UCSD-AML1 (cell line): Measurements from ENCODE around the gene PUM1.

Experiments
- DNase-seq: peaks from one replicate; lab custom pipeline; 2025; ENCODE audit not compliant: unreplicated experiment; lab: John Stamatoyannopoulos, UW

The PUM1 gene

DNA sequence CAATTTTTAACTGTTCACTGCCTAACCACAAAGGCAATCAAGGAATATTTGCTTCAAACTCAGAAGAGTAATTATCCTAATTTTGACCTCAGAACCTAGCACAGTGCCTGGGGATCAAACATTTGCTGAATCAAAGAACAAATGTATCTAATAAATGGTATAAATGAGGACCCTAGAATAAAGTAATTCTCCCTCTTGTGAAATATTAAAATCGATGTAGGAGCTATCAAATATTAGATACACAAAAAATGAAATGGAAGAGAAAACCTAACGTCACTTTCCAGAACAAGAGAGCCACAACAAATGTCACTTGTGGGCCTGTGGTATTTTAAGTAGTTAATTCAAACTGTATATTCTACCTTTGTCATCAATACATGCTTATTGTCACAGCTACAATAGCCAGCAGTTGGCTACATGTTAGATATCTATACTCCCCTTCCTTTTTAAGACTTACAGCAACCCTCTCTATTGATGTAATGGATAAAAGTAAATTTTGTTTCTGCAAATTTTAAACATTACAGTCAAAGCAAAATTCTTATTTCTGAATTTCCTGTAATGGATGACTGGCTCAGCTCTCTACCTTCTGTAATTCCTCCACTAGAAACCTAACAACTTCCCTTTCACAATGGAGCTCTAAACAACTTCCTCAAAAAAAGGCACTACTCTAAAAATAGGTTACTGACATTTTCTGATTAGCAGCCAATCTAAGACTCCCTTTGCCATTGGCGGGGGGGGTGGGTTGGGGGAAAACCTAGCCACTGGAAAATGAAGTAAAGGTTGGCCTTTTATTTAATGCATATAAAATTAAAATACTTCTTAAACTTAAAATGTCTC is 37.6 kb downstream of the PUM1 start:
- DNase-seq = peak; percentile 20

DNA sequence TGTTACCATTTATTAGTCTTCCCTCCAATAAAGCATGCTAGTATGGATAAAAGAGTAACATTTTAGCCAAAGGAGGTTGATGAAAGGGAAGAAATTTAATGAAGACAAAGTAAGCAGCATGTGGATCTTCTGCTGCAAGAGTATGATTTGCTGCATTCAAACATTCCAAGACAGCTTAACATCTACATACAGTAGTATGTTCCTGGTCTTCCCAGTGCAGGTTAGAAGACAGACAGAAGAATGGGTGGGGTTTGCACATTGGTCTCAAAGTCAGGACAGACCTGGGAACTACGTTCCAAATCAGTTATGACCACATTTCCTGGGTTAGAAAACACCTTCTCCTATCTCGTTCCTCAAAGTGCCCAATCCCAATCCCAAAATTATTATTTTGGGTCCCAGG is 43.3 kb downstream of the PUM1 start:
- no peak for DNase-seq

DNA sequence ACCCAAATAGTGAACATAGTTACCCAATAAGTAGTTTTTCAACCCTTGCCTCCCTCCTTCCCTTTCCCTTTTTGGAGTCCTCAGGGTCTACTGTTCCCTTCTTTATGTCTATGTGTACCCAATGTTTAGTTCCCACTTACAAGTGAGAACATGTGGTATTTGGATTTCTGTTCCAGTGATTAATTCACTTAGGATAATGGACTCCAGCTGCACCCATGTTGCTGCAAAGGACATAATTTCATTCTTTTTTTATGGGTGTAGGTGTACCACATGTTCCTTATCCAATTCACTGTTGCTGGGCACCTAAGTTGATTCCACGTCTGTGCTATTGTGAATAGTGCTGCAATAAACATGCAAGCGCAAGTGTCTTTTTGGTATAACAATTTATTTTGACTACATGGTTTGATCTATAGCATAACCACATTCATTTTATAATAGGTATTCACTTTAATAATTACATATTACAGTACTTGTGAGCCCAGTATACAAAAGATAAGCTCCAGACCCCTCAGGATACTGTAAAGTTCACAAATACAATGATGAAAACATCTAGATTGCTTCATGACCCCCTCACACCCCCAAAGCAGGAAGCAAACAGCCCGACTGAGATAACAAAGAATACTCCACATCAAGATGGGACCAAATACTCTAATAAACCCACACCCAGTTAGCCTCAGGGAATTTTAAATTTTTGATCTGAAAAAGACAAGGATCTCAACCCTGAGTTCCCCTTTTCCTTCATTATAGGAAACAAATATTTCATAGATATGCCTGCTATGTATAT is 45.3 kb downstream of the PUM1 start:
- DNase-seq = no peak

DNA sequence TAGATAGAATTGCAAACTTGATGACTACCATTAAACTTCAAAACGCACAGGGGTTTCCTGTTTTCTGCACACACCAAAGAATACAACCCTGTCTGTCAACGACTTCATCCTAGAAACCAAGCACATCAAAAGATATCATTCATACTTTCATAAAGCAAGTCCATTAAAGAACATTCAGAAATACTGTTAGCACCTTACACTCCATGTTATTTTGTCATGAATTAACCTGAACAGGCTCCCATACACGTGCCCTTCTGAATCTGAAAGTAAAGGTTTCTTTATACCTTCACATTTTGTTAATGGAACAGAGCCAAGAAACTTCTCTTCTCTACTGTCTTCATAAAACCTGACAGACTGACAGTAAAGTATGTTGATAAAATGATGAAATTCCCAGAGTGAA is 46.1 kb downstream of the PUM1 start:
- no peak for DNase-seq

DNA sequence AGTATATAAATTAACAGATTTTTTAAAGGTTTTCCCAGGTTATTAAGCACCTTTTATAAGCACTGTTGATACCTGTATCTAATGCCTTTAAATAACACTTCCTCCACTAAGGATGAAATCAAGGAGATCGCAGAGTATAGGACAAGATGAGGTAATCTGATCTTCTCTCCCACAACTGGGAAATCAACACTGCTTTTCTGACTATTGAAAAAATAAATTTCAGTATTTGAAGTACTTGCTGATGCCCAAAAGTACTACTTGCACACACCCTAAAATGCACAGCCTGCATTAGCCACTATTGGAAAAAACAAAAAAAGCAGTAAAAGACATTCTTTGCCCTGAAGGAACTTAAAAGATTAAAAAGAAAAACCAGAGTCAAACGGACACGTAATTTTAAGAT is 48.6 kb downstream of the PUM1 start:
- no peak for DNase-seq

DNA sequence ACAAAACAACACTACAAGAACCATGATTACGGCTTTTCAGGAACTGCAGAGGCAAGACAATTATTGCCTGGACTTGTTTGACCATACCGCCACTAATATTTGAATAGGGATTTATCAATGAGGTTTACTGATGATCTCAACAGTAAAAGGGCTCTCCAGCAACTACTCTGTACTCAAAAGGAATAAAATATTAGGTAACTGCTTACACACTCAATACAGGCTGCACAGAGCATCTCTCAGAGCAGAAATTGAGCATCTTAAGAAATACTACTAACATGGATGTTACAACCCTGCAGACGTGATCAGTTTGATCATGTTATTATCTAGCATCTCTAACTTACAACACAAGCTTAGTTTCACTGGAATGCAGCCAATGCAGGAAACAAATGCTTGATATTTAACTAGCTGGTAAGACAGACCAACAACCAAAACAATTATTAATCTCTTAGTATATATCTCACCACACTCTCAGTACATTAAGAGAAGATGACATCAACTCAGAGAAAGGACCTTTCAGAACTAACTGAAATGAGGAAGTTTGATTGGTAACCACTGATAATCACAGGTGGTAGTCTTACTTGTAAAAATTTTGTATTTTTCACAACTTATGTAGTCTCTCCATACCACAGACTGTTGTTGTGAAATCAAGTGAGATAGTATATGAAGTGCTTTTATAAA is 52.2 kb downstream of the PUM1 start:
- DNase-seq = no peak

DNA sequence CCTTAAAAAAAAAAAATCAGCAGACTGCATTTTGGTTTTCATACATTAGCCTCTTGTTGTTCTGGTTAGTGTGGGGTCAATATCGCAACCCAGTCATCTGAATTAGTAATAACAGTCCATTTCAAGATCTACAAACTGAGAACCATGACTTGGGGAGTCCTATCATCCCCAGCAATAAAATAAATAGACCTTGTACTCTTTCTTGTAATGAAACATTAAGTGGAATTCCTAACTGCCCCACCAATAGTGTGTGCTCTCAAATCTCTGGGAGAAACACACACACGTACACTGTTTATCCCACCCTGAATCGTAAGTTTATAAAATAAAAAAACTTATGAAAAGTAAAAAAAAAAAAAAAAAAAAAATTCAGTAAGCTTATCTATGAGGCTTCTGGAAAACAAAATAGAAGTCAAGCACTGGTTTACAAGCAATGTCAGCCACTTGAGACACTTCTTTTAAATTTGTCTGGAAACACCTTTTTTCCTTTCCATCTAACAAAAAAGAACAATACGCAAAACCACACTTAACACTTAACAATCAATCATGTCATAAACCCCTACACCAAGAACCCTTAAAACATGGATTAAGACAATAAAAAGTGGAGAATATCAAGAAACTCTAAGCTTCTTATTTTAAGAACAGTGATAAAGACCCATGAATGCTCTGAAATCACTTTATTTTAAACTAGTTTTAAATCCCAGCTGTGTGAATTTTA is 53.1 kb downstream of the PUM1 start:
- no peak for DNase-seq

DNA sequence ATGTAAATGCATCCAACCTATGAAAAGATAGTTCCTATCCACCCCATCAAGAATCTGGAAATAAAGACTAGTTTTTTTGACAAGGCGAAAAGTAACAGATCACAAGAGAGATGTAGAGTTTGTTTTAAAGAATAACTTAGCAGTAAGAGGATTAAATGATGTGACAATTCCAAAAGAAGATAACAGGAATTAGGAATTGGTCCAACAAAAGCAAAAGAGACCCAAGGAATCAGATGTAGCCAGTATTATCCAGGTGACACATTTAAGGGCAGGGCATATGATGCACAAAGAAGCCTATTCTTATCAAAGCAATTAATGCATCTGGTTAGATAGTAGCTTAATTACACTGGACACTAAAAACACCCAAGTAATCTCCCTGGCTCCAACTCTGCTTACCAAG is 53.8 kb downstream of the PUM1 start:
- no peak for DNase-seq

DNA sequence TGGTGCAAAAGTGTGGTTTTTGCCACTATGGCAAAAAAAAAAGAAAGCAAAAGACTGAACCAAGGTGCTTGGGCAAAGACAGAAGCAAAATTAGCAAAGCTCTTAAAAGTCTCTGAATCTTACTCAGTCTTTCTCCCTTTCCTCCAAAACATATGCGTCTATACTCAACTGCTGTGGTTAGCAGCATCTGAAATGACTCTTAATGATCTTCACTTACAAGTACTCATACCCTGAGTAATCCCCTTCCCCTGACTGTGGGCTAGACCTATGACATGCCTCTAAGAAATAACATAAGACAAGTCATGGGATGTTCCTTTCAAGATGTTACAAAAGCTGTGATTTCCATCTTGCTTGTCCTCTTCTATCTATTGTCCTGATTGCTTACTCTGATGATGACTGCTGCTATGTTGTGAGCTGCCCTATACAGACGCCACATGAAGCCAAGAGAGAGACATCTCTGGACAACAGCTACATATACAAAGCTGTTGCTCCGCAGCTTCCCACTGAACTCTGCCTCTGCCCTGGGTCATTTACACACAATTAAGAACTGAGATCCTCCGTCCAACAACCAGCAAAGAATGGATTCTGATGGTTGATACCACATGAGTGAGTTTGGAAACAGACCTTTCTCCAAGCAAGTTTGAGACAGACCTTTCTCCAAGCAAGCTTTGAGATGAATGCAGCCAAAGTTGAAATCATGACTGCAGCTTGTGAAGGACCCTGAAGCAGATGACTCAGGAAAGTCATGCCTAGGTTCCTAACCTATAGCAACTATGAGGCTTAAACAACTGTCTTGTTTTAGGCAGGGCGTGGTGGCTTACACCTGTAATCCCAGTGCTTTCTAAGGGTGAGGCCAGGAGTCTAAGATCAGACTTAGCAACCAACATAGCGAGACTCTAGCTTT is 55.2 kb downstream of the PUM1 start:
- DNase-seq = no peak

DNA sequence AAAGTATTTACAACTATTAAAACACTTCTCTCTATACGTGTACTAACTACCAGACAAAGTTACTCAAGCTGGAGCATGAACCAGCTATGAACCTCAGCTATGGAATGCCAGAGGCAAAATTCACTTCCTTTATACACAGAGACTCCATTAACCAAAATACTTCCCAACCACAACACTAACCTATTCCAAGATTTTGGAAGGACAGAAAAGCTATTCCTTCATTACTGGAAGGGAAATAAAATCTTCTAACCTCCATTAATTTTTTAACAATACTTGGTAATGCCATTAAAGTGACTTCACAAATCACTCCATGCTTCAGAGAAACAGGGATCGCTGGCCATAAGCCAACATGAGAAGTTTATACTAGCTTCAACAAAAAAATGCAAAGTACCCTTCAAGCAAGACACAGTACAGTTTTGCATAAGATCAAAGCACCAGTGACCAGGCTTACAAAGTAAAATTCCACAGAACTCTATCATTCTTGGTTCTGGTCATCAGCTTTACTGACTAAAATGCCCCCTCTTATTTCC is 58.0 kb downstream of the PUM1 start:
- DNase-seq = no peak

DNA sequence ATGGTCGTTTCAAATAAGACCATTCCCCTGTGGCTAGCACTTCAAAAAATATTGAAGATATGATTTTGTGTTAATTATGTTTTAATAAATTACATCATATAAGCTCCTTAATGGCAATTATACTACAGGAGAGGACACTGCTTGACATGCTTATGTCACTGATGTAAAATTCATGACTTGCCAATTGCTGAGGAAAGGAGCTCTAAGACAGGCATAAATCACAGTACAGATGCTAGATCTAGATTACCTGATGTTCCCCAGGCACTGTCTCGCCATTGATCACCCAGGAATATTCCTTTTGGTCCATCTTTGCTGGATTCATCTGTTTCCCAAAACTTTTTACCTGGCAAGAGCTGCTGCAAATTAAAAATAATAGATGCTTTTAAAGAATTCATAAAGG is 58.8 kb downstream of the PUM1 start:
- DNase-seq = no peak

DNA sequence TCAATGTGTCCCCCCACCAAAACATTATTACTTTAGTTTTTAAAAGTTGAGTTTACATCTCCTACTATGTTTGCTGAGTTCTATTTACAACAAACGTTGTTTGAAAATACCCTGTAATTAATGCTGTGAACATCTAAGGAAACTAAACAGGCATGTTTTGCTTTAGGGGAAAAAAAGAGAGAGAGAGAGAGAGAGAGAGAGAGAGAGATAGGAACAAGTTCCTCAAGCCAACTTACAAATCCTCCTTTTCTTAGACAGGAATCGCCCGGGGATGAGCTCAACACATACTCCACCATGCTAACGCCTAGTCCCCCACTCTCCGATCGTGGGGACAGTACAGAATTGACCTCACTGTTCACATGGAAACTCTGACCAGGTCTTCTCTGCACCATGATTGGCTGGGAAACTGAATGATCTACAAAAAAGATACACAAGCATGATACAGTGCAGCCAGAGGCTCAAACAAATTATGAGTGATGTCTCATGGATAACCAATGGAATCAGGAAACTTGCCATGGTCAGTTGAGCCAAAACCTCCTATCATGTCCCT is 59.8 kb downstream of the PUM1 start:
- no peak for DNase-seq

DNA sequence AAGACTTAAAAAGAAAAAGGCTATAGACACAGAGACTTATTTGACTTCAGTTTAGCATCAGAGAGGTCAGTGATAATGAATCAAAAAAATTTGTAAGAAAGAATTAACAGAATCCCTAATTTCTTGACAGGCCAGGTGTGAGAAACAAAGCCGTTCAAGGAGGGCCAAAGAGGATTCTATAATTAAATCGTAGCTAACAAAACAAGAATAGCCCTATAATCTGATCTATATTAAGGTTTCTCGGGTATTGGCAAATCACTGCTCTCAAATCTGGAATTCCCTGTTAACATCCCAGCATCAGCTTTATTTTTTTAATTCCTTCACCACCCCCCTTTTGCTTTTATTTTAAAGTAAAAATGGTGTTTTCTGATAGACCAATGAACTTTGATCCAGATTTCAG is 60.3 kb downstream of the PUM1 start:
- DNase-seq = no peak

DNA sequence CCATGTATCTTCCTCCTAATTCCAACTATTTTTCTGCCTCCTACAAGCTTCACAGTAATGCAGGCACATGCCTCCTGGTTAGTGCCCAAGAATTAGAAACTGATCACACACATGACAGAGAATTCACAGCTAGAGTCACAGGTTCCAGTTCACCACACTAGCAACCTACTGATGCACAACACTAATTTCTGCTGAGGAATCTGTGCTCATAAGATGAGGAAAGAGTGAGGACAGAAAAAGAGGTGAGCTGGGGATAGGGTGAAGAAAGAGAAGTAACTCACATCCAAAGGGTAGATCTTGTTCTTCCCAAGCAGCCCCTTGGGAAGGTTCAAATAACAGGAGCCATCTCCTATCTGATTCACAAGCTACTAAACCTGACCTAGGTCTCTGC is 61.3 kb downstream of the PUM1 start:
- no peak for DNase-seq

DNA sequence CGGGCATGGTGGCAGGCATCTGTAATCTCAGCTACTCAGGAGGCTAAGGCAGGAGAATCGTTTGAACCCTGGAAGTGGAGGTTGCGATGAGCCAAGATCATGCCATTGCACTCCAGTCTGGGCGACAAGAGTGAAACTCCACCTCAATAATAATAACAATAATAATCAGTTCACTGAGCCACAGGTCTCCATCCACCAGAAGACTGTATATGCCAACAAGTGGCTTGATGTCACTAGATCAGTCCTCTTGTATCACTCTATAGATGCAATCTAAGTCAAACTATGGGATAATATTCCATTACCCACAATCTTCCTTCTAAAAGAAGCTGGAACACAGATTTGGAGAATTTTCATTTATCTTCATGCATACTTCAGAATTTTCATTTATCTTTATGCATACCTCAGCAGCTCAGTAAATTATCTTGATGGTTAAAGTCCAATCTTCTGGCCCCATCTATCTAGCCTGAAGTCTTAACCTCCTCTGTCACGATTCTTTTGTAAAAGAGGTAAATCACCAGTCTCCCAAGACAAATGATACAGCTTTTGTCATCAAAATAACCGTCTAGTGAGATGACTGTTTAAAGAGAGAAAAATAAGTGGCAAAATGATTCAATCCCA is 61.8 kb downstream of the PUM1 start:
- no peak for DNase-seq

DNA sequence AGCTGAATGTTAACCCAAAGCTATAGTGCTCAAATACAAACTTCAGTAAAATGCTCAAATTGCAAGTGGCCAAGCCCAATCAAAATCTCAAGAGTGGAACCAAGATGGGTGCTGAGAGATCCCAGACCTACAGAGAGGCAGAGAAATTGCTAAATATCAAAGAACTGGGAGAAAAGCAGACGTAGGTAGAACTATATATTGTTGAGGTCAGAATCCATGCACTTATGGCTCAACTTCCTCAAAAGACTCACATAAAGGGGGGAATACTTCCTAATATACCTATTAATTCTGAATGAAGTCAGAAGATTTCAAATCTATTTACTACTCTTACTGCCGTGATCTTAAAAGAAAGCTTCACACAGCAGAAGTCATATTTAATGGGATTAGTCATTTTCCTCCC is 65.2 kb downstream of the PUM1 start:
- no peak for DNase-seq

DNA sequence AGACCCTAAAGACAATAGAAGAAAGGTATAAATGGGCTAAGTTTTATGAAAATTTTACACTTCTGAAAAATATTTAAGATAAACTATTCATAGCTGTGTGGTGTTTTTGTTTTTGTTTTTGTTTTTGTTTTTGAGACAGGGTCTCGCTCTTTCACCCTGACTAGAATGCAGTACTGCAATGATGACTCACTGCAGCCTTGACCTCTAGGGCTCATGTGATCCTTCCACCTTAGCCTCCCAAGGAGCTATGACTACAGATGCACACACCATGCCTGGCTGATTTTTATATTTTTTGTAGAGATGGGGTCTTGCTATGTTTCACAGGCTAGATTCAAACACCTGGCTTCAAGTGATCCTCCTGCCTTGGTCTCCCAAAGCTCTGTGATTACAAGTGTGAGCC is 66.6 kb downstream of the PUM1 start:
- DNase-seq = no peak

DNA sequence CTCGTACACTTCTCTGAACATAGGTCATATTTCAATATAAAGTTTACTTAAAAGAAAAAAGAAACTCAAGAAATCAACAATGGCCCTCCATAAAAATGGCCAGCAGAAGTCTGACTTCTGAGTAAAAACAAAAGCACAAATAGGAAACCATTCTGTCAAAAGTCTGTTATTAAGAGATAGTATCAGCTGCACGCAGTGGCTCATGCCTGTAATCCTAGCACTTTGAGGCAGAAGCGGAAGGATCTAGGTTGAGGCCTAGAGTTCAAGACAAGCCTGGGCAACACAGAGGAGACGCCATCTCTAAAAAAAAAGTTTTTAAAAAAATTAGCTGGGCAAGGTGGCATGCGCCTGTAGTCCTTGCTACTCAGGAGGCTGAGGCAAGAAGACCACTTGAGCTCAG is 67.3 kb downstream of the PUM1 start:
- DNase-seq = no peak

DNA sequence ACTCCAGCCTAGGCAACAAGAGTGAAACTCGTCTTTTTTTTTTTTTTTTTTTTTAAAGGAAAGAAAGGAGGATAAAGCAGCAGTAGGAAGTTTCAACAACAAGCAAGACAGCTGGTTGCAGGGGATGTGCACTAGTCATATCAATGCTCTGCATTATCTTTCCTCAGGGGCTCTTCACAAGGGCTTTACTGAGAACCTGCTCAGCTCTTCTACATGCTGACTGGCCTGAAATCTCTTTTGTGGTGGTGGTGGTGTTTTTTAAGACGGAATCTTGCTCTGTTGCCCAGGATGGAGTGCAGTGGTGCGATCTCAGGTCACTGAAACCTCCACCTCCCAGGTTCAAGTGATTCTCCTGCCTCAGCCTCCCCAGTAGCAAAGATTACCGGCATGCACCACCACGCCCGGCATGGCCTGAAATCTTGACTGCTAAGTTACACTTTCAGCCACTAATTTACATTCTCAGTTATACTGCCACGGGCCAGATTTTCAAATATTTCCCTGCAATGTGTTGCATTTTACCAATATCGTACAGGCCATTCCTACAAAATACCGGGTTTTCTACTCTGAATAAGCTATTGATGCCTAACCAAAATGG is 68.0 kb downstream of the PUM1 start:
- no peak for DNase-seq
